ENCODE results near the gene COA4. TPM values are rescaled to one million over a fixed set of nuclear protein-coding genes. Genes with fewer than 3 reads are reported as not detected.
"Not testable (repeated sequence)": the region's sequence is repeated elsewhere in the genome, so short reads cannot be mapped to it uniquely, and the experiment has no call there.

The COA4 gene
- total RNA-seq, 1 donor from 2014 or later = 39.7 TPM

DNA sequence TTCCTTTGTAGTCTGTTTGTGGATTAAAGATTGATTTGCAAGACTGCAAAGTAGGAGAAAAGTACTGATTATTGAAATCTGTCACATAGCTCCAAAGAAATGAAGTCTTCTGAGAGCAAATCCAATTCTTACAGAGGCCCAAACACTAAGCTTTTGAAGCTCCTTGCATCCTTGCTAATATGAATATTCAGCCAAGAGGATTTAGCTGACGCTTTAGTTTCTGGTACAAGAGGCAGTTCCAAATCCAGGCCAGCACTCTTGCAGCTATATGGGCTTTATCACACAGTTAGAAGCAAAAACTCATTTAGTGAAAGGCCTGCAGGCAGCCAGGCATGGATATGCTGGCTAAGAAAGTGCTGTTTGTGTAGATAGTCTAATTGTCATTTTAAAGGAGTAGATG lies 12.9 kb upstream of the COA4 start:
- no peaks in the 10 kb centered on the region for H3K27me3 Mint-ChIP-seq (ENCODE audit: unreplicated experiment)
- TF ChIP-seq, protein P1, sequence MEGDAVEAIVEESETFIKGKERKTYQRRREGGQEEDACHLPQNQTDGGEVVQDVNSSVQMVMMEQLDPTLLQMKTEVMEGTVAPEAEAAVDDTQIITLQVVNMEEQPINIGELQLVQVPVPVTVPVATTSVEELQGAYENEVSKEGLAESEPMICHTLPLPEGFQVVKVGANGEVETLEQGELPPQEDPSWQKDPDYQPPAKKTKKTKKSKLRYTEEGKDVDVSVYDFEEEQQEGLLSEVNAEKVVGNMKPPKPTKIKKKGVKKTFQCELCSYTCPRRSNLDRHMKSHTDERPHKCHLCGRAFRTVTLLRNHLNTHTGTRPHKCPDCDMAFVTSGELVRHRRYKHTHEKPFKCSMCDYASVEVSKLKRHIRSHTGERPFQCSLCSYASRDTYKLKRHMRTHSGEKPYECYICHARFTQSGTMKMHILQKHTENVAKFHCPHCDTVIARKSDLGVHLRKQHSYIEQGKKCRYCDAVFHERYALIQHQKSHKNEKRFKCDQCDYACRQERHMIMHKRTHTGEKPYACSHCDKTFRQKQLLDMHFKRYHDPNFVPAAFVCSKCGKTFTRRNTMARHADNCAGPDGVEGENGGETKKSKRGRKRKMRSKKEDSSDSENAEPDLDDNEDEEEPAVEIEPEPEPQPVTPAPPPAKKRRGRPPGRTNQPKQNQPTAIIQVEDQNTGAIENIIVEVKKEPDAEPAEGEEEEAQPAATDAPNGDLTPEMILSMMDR (IDR thresholded peaks at IDR 0.05; ENCODE audit: partially characterized antibody, unreplicated experiment) = no peak
- no peaks in the 10 kb centered on the region for H3K4me1 Mint-ChIP-seq (ENCODE audit: low read depth, unreplicated experiment)
- no peak for DNase-seq
- no peak overlapping the region for H3K4me3 Mint-ChIP-seq (ENCODE audit: unreplicated experiment)
- no peaks in the 10 kb centered on the region for H3K36me3 Mint-ChIP-seq (ENCODE audit: unreplicated experiment)
- H3K9me3 Mint-ChIP-seq (ENCODE audit: unreplicated experiment) = no peaks in the 10 kb centered on the region
- no peak overlapping the region for H3K27ac Mint-ChIP-seq (ENCODE audit: unreplicated experiment)

DNA sequence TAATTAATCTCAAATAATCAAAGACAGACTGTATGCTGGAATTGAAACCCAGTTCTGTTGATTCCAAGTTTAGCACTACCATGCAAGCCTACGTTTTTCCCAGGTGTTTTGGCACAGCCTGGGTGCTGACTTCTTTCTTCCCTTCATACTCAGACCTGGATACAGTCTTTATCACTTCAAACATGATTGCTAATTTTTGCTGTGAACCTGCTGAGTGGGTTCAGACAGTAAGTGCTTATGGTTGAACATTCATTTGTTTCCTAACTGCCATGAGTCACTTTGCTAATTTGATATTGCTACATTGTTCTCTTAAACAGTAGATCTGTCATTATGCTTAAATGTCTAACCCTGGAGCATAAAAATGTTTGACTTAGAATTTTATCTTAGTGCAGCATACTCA lies 12.4 kb upstream of the COA4 start:
- Mint-ChIP-seq H3K4me1 (ENCODE audit: low read depth, unreplicated experiment) (no peaks in the 10 kb centered on the region), H3K4me3 (ENCODE audit: unreplicated experiment) (no peak overlapping the region), H3K27me3 (ENCODE audit: unreplicated experiment) (no peaks in the 10 kb centered on the region), H3K36me3 (ENCODE audit: unreplicated experiment) (no peaks in the 10 kb centered on the region), H3K27ac (ENCODE audit: unreplicated experiment) (no peak overlapping the region), H3K9me3 (ENCODE audit: unreplicated experiment) (no peaks in the 10 kb centered on the region)
- no peak for DNase-seq
- TF ChIP-seq, protein P1 (IDR thresholded peaks at IDR 0.05; ENCODE audit: partially characterized antibody, unreplicated experiment) = no peak

DNA sequence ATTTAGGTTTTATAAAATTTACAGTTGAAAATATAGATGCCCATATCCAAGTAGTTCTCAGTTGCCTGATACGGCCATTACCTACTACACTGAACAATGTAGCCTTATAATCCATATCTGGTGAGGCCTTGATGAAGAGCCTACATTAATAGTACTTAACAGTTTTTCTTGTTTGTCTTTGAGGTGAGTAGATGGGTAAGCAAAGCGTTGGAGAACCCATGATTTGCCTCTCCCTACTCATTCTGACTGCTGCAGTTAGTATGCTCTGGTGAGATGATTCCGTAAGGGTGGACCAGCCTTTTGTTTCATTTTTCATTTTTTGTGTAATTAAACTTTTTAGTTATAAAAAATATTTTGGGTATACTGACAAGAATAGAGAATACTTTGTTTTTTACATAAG lies 11.6 kb upstream of the COA4 start:
- Mint-ChIP-seq H3K9me3 (ENCODE audit: unreplicated experiment) (no peaks in the 10 kb centered on the region), H3K27ac (ENCODE audit: unreplicated experiment) (no peak overlapping the region), H3K4me1 (ENCODE audit: low read depth, unreplicated experiment) (no peaks in the 10 kb centered on the region), H3K27me3 (ENCODE audit: unreplicated experiment) (no peaks in the 10 kb centered on the region), H3K36me3 (ENCODE audit: unreplicated experiment) (no peaks in the 10 kb centered on the region), H3K4me3 (ENCODE audit: unreplicated experiment) (no peak overlapping the region)
- DNase-seq = no peak
- TF ChIP-seq, protein P1 (IDR thresholded peaks at IDR 0.05; ENCODE audit: partially characterized antibody, unreplicated experiment) = no peak

DNA sequence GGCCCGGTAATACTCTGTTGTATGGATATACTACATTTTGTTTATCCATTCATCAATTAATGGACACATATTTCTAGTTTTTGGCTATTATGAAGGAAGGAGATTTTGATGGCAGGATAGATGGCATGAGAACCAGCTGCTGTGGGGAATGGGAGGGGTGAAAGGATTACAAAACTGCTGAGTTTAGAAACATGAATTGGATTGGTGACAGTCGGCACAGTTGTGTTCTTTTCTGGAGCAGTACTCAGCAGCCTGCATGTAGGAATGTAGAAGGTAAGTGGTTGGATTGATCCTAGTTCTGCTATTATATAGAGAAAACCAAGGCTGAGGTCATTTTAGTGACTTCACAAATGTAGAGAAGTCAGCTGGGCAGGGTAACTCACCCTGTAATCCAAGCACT lies 7.2 kb upstream of the COA4 start:
- H3K9me3 Mint-ChIP-seq (ENCODE audit: unreplicated experiment) = no peaks in the 10 kb centered on the region
- H3K4me3 Mint-ChIP-seq (ENCODE audit: unreplicated experiment) = no peak overlapping the region
- H3K27me3 Mint-ChIP-seq (ENCODE audit: unreplicated experiment) = no peaks in the 10 kb centered on the region
- DNase-seq = no peak
- H3K27ac Mint-ChIP-seq (ENCODE audit: unreplicated experiment) = no peak overlapping the region
- TF ChIP-seq, protein P1 (IDR thresholded peaks at IDR 0.05; ENCODE audit: partially characterized antibody, unreplicated experiment) = no peak
- no peaks in the 10 kb centered on the region for H3K4me1 Mint-ChIP-seq (ENCODE audit: low read depth, unreplicated experiment)
- H3K36me3 Mint-ChIP-seq (ENCODE audit: unreplicated experiment) = no peaks in the 10 kb centered on the region

DNA sequence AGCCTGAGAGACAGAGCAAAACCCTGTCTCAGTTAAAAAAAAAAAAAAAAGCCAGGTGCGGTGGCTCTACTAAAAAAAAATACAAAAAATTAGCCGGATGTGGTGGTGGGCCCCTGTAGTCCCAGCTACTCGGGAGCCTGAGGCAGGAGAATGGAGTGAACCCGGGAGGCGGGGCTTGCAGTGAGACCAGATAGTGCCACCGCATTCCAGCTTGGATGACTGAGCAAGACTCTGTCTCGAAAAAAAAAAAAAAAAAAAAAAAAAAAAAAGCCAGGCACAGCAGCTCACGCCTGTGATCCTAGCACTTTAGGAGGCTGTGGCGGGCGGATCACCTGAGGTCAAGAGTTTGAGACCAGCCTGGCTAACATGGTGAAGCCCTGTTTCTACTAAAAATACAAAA lies 3.8 kb upstream of the COA4 start:
- not testable (repeated sequence) for H3K27me3 Mint-ChIP-seq (ENCODE audit: unreplicated experiment); H3K9me3 Mint-ChIP-seq (ENCODE audit: unreplicated experiment); H3K4me3 Mint-ChIP-seq (ENCODE audit: unreplicated experiment); DNase-seq; H3K36me3 Mint-ChIP-seq (ENCODE audit: unreplicated experiment); H3K4me1 Mint-ChIP-seq (ENCODE audit: low read depth, unreplicated experiment); H3K27ac Mint-ChIP-seq (ENCODE audit: unreplicated experiment)

DNA sequence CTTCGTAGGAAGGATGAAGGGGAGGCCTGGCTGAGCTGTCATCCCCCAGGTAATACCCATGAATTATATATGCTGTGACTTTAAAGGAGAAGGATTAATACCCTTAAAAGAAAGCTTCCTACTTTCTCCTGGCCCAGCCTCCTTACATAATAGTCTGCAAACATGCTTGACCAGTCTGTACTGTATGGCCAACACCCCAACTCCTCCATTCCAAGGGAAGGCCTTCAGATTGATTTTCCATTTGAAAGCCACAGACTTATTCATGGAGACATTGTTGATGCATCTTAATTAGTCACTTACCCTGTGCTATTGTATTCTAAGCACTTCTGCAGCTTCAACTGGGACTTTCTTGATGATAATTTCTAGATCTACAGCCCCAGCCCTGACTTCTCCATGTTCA lies 2.1 kb upstream of the COA4 start:
- Mint-ChIP-seq H3K4me3 (ENCODE audit: unreplicated experiment) (no peak overlapping the region), H3K36me3 (ENCODE audit: unreplicated experiment) (no peaks in the 10 kb centered on the region), H3K27me3 (ENCODE audit: unreplicated experiment) (peaks cover 6% of the 10 kb centered on the region), H3K4me1 (ENCODE audit: low read depth, unreplicated experiment) (peaks cover 7% of the 10 kb centered on the region), H3K27ac (ENCODE audit: unreplicated experiment) (no peak overlapping the region), H3K9me3 (ENCODE audit: unreplicated experiment) (peaks cover 6% of the 10 kb centered on the region)
- TF ChIP-seq, protein P1 (IDR thresholded peaks at IDR 0.05; ENCODE audit: partially characterized antibody, unreplicated experiment) = no peak
- no peak for DNase-seq
